ENCODE measurements around the gene RAB3IL1.
A peak's percentile ranks its signal among the peaks of the same experiment; 100 is the strongest.

The RAB3IL1 gene

DNA sequence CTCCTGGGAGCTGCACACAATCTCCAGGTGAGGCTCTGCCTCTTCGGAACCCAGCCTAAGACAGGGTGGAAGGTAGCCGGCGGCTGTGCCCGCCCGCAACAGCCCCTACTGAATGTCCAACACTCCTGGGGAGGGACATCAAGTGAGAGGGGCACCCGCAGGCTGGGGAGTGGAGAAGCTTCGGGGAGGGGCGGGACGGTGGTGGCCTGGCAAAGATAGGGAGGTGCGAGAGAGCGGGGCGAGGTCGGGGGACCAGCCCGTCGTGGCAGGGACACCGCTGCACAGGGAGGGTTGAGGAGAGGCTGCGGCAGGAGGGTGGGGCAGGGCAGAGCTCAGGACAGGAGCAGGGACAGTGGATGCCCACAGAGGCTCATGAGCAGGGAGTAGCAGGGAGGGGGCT lies 17.1 kb downstream of the RAB3IL1 start:
- no peaks in the 10 kb centered on the region for H3K27me3 ChIP-seq (ENCODE audit: control insufficient read depth in 1 of 2, insufficient read depth in 2 of 2, low read length in 2 of 2)
- peaks cover 14% of the 10 kb centered on the region for H3K4me1 ChIP-seq (ENCODE audit: control insufficient read depth, insufficient read depth, low read length)
- H3K36me3 ChIP-seq (ENCODE audit: control insufficient read depth in 2 of 2, insufficient read depth in 2 of 2, low read length in 2 of 2), result no peaks in the 10 kb centered on the region
- H3K4me3 ChIP-seq (ENCODE audit: low read length in 2 of 2), result no peak overlapping the region
- H3K9ac ChIP-seq (ENCODE audit: low read length in 2 of 2), result no peak overlapping the region
- H3K9me3 ChIP-seq (ENCODE audit: control insufficient read depth in 2 of 2, low read length in 2 of 2), result no peaks in the 10 kb centered on the region
- H3K27ac ChIP-seq (ENCODE audit: low read length), result no peak overlapping the region

DNA sequence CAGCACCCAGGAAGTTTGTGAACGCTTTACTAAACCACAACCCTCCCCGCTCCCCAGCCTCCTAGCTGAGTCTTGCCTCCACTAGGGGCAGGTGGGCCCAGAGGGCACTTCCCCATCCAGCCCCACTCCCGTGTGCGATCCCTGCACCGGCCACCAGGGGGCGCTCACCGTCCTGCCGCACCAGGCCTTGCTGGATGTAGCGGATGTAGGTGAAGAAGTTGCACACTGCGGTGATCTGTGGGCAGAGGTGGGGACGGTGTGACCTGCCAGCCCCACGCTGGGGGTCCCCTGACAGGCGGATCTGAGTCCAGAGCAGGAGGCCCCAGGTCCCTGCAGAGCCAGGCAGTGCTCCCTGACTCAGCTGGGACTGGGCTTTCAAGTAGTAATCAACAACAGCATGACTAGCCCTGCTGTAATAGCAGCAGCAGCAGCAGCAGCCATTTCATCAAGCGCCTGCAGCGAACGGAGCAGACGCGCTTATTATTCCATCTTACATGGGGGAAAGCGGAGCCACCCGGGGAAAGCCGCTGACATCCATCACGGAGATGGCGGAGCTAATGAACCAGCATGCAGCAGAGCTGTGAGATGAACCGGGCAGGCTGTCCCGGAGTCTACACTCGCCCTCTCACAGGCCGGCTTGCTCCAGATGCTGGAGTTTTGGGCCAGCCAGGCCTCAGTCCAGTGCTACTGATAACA lies 18.1 kb downstream of the RAB3IL1 start:
- Histone ChIP-seq H3K4me3 (ENCODE audit: low read length in 2 of 2) (no peak overlapping the region), H3K27me3 (ENCODE audit: control insufficient read depth in 1 of 2, insufficient read depth in 2 of 2, low read length in 2 of 2) (no peaks in the 10 kb centered on the region), H3K27ac (ENCODE audit: low read length) (no peak overlapping the region), H3K36me3 (ENCODE audit: control insufficient read depth in 2 of 2, insufficient read depth in 2 of 2, low read length in 2 of 2) (no peaks in the 10 kb centered on the region), H3K9me3 (ENCODE audit: control insufficient read depth in 2 of 2, low read length in 2 of 2) (no peaks in the 10 kb centered on the region), H3K9ac (ENCODE audit: low read length in 2 of 2) (no peak overlapping the region), H3K4me1 (ENCODE audit: control insufficient read depth, insufficient read depth, low read length) (peaks cover 14% of the 10 kb centered on the region)

DNA sequence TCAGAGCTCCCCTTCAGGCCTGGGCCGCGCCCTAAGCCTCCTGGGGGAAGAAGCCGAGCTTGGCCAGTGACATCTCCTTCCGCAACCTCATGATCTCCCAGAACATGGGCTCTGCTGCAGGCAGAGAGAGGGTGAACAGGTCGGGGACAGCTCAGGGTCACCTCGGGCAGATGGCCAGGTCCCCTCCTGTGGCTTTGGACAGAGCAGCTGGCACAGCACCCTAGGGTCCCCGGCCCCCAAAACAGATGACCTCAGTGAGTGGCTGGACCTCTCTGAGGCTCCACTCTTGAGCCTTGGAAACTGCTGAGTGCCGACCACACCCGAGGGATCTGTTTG lies 19.2 kb downstream of the RAB3IL1 start:
- no peaks in the 10 kb centered on the region for H3K36me3 ChIP-seq (ENCODE audit: control insufficient read depth in 2 of 2, insufficient read depth in 2 of 2, low read length in 2 of 2)
- H3K9ac ChIP-seq (ENCODE audit: low read length in 2 of 2), result no peak overlapping the region
- no peaks in the 10 kb centered on the region for H3K9me3 ChIP-seq (ENCODE audit: control insufficient read depth in 2 of 2, low read length in 2 of 2)
- no peak overlapping the region for H3K4me3 ChIP-seq (ENCODE audit: low read length in 2 of 2)
- no peaks in the 10 kb centered on the region for H3K27me3 ChIP-seq (ENCODE audit: control insufficient read depth in 1 of 2, insufficient read depth in 2 of 2, low read length in 2 of 2)
- H3K4me1 ChIP-seq (ENCODE audit: control insufficient read depth, insufficient read depth, low read length), result peaks cover 14% of the 10 kb centered on the region
- no peak overlapping the region for H3K27ac ChIP-seq (ENCODE audit: low read length)

DNA sequence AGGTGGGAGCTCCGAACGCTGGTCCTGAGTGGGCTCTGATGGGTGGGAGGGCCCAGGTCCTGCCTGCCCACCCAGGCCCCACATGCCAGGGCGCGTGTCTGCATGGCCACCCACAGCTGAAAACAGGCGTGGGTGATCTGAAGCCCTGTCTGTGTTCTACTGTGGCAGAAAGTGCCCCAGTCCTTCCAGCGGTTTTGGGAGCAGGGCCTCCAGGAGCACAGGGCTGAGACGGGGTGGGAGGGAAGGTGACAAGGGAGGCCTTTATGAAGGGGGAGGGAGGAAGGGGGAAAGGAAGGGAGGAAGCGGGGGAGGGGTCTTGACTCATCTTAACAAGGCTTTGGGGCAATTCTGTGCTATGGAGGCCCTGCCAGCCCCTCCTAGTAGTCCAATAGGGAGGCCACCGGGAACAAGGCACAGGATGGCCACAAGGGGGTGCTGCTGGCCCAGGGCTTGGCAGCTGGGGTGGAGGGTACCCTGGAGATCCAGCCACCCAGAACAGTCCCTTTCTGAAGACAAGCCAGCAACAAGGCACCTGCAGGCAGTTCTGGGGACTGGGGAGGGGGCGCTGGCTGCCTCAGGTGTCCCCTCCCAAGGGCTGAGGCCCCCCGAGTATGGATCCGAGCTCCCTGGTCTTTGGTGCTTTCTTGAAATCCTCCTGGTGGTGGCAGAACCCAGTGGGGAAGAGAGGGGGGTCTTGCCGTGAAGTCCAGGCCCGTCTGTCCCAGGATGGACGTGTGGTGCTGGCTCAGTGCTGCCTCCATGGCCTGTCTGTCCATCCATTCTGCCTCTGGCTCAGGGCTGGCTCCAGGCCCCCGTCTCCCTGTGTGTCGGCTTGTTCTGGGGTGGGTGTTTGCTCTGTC lies 19.7 kb downstream of the RAB3IL1 start:
- Histone ChIP-seq H3K27ac (ENCODE audit: low read length) (no peak overlapping the region), H3K4me1 (ENCODE audit: control insufficient read depth, insufficient read depth, low read length) (peaks cover 14% of the 10 kb centered on the region), H3K9ac (ENCODE audit: low read length in 2 of 2) (no peak overlapping the region), H3K4me3 (ENCODE audit: low read length in 2 of 2) (no peak overlapping the region), H3K27me3 (ENCODE audit: control insufficient read depth in 1 of 2, insufficient read depth in 2 of 2, low read length in 2 of 2) (no peaks in the 10 kb centered on the region), H3K9me3 (ENCODE audit: control insufficient read depth in 2 of 2, low read length in 2 of 2) (no peaks in the 10 kb centered on the region), H3K36me3 (ENCODE audit: control insufficient read depth in 2 of 2, insufficient read depth in 2 of 2, low read length in 2 of 2) (no peaks in the 10 kb centered on the region)

DNA sequence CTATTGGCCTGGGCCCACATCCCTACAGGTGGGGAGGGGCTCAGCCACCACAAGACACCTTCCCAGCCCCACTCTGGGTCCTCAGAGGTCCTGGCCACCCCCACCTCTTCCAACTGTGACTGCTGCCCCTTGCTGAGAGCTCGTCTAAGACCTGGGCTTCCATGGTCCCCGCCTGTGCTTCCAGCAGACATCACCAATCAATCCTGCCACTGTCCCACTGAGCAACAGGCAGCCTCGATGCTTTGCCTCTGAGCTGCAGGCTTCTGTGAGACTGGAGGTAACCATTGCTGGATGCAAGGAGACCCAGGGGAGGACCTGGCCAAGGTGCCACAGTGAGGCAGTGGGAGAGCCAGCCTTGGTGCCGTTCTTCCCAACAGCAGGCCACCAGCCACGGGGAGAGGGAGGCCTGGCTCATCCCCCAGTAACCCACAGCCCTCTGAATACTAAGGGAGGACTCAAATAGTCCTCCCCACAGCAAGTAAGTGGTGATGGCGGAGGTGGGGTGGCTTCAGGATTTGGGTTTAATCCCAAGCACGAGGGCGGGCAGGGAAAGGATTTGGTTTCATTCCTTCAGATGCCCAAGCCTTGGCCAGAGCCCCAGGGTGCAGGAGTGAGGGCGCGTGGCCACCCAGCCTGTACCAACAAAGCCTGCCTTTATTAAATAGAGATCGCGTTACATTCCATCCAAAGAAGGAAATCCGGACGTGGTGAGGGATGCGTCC lies 20.5 kb downstream of the RAB3IL1 start:
- no peak overlapping the region for H3K27ac ChIP-seq (ENCODE audit: low read length)
- no peaks in the 10 kb centered on the region for H3K9me3 ChIP-seq (ENCODE audit: control insufficient read depth in 2 of 2, low read length in 2 of 2)
- H3K4me1 ChIP-seq (ENCODE audit: control insufficient read depth, insufficient read depth, low read length), result peaks cover 18% of the 10 kb centered on the region
- H3K9ac ChIP-seq (ENCODE audit: low read length in 2 of 2), result no peak overlapping the region
- no peak overlapping the region for H3K4me3 ChIP-seq (ENCODE audit: low read length in 2 of 2)
- H3K27me3 ChIP-seq (ENCODE audit: control insufficient read depth in 1 of 2, insufficient read depth in 2 of 2, low read length in 2 of 2), result no peaks in the 10 kb centered on the region
- no peaks in the 10 kb centered on the region for H3K36me3 ChIP-seq (ENCODE audit: control insufficient read depth in 2 of 2, insufficient read depth in 2 of 2, low read length in 2 of 2)

DNA sequence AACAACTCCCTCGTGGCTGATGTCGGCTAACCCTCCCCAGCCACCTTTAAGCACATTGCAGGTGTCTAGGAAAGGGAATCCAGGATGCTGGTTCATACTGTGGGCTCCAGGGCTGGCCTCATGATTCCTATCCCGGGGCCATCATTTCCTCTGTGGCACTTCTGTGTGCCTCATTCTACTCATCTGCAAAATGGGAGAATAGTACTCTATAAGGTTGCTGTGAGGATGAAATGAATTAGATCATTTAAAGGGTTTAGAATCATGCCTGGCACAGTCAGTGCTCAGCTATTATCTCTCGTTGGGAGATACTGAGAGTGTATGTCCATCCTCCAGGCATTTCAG lies 21.7 kb downstream of the RAB3IL1 start:
- no peaks in the 10 kb centered on the region for H3K36me3 ChIP-seq (ENCODE audit: control insufficient read depth in 2 of 2, insufficient read depth in 2 of 2, low read length in 2 of 2)
- no peak overlapping the region for H3K9ac ChIP-seq (ENCODE audit: low read length in 2 of 2)
- H3K9me3 ChIP-seq (ENCODE audit: control insufficient read depth in 2 of 2, low read length in 2 of 2), result no peaks in the 10 kb centered on the region
- H3K4me1 ChIP-seq (ENCODE audit: control insufficient read depth, insufficient read depth, low read length), result peaks cover 25% of the 10 kb centered on the region
- no peak overlapping the region for H3K4me3 ChIP-seq (ENCODE audit: low read length in 2 of 2)
- H3K27ac ChIP-seq (ENCODE audit: low read length), result no peak overlapping the region
- no peaks in the 10 kb centered on the region for H3K27me3 ChIP-seq (ENCODE audit: control insufficient read depth in 1 of 2, insufficient read depth in 2 of 2, low read length in 2 of 2)

DNA sequence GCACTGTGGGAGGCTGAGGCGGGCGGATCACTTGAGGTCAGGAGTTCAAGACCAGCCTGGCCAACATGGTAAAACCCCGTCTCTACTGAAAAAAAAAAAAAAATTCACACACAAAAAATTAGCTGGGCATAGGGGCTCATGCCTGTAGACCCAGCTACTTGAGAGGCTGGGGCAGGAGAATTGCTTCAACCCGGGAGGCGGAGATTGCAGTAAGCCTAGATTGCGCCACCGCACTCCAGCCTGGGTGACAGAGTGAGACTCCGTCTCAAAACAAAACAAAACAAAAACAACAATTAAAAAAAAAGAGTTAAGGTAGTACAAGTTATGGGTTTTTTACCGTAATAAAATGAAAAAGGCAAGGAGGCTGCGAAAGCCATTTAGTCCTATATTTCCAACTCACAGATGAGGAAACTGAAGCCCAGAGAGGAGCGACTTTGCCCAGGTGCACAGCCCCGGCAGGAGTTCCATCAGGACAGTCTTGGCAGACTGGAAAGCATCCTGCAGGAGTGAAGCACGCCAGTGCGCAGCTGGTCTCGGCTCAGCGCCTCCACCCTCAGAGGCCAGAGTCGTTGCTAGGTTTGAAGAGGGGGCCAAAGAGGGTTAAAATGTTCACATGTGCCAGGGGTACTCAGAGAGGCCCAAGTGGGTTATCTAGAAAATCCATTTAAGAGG lies 22.2 kb downstream of the RAB3IL1 start:
- Histone ChIP-seq H3K9me3 (ENCODE audit: control insufficient read depth in 2 of 2, low read length in 2 of 2) (no peaks in the 10 kb centered on the region), H3K9ac (ENCODE audit: low read length in 2 of 2) (no peak overlapping the region), H3K27ac (ENCODE audit: low read length) (no peak overlapping the region)

DNA sequence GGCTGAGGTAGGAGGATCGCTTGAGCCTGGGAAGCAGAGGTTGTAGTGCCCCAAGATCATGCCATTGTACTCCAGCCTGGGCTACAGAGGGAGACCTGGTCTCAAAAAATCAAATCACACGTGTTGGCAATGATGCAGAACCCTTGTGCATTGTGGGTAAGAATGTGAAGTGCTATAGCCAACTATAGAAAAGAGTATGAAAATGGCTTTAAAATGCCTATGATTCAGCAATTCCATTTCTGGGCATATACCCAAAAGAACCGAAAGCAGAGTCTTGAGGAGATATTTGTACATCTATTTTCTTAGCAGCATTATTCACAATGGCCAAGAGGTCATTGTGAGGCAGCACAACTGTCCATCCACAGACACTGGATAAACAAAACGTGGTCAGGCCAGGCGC lies 23.4 kb downstream of the RAB3IL1 start:
- no peak overlapping the region for H3K27ac ChIP-seq (ENCODE audit: low read length)
- H3K4me3 ChIP-seq (ENCODE audit: low read length in 2 of 2), result no peak overlapping the region
- peaks cover 23% of the 10 kb centered on the region for H3K4me1 ChIP-seq (ENCODE audit: control insufficient read depth, insufficient read depth, low read length)
- no peaks in the 10 kb centered on the region for H3K9me3 ChIP-seq (ENCODE audit: control insufficient read depth in 2 of 2, low read length in 2 of 2)
- H3K9ac ChIP-seq (ENCODE audit: low read length in 2 of 2), result no peak overlapping the region
- H3K36me3 ChIP-seq (ENCODE audit: control insufficient read depth in 2 of 2, insufficient read depth in 2 of 2, low read length in 2 of 2), result no peaks in the 10 kb centered on the region
- no peaks in the 10 kb centered on the region for H3K27me3 ChIP-seq (ENCODE audit: control insufficient read depth in 1 of 2, insufficient read depth in 2 of 2, low read length in 2 of 2)

More for the DNA sequence above, 22.2 kb downstream of the RAB3IL1 start:
- H3K27me3 ChIP-seq (ENCODE audit: control insufficient read depth in 1 of 2, insufficient read depth in 2 of 2, low read length in 2 of 2), result no peaks in the 10 kb centered on the region
- H3K4me3 ChIP-seq (ENCODE audit: low read length in 2 of 2), result no peak overlapping the region
- no peaks in the 10 kb centered on the region for H3K36me3 ChIP-seq (ENCODE audit: control insufficient read depth in 2 of 2, insufficient read depth in 2 of 2, low read length in 2 of 2)
- peaks cover 30% of the 10 kb centered on the region for H3K4me1 ChIP-seq (ENCODE audit: control insufficient read depth, insufficient read depth, low read length)

DNA sequence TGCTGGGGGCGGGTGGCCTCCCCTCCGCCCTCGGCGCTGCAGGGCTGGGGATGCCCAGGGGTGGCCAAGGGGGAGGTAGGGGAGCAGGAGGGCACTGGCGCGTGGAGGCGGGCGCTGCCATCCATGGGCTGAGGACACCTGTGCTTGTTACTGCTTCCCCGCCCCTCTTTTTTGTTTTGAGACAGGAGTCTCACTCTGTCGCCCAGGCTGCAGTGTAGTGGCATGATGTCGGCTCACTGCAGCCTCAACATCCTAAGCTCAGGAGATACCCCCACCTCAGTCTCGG lies 25.3 kb downstream of the RAB3IL1 start:
- Histone ChIP-seq H3K27me3 (ENCODE audit: control insufficient read depth in 1 of 2, insufficient read depth in 2 of 2, low read length in 2 of 2) (no peaks in the 10 kb centered on the region), H3K36me3 (ENCODE audit: control insufficient read depth in 2 of 2, insufficient read depth in 2 of 2, low read length in 2 of 2) (no peaks in the 10 kb centered on the region), H3K27ac (ENCODE audit: low read length) (peak overlapping the region; percentile 67), H3K9me3 (ENCODE audit: control insufficient read depth in 2 of 2, low read length in 2 of 2) (no peaks in the 10 kb centered on the region), H3K9ac (ENCODE audit: low read length in 2 of 2) (peak overlapping the region; percentile 2 to 29), H3K4me1 (ENCODE audit: control insufficient read depth, insufficient read depth, low read length) (peaks cover 32% of the 10 kb centered on the region), H3K4me3 (ENCODE audit: low read length in 2 of 2) (peak overlapping the region; percentile 22 to 70)

DNA sequence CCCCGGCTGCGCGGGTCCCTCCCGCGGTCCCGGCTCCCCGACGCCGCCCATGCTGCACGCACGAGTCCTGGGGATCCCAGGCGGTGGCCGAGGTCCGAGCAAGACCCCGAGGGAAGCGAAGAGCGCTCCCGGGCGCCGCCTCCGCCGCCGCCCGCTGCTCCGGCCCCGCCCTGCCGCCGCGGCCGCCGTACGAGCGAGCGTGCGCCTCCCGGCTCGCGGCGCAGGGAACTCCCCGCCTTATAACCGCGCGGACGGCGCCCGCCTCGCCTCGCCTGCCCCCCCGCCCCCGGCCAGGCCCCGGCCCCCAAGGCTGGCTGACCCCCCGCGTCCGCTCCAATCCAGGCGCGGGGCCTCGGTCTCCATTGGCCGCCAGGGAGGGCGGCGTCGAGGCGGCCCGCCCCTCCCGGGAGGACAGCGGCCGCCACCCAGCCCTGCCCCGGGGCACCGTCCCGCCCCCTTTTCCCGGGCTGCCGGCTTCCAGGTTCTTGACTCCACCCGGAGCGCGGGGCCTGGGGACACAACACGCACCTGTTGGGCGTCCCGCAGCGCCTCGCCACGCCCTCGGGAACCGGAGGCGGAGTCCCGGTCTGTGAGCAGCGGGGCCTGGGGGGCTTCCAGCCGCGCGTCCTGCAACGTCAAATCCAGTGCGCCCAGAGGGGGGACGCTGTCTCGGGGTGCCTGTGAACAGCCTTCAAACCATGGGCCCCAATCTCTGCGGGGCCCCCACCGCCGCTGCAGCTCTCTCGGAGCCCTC lies 25.9 kb downstream of the RAB3IL1 start, which contains the start of gene FADS3:
Gene FADS3, minus strand, starts transcription at position 215 of the 754 bp plus-strand sequence. Its CDS starts 164 bp downstream, at position 51.
- Histone ChIP-seq H3K36me3 (ENCODE audit: control insufficient read depth in 2 of 2, insufficient read depth in 2 of 2, low read length in 2 of 2) (no peaks in the 10 kb centered on the region), H3K9ac (ENCODE audit: low read length in 2 of 2) (peak within 1 kb of the TSS; percentile 66 to 69), H3K27ac (ENCODE audit: low read length) (peak within 1 kb of the TSS; percentile 67), H3K4me1 (ENCODE audit: control insufficient read depth, insufficient read depth, low read length) (peaks cover 36% of the 10 kb centered on the region), H3K9me3 (ENCODE audit: control insufficient read depth in 2 of 2, low read length in 2 of 2) (no peaks in the 10 kb centered on the region), H3K27me3 (ENCODE audit: control insufficient read depth in 1 of 2, insufficient read depth in 2 of 2, low read length in 2 of 2) (no peaks in the 10 kb centered on the region), H3K4me3 (ENCODE audit: low read length in 2 of 2) (peak within 1 kb of the TSS; percentile 70 to 84)

All from stomach smooth muscle (tissue), 2 donors.